H1 (cell line): Measurements from ENCODE around the gene PRPF31. TPM values are rescaled to one million over a fixed set of nuclear protein-coding genes. Genes with fewer than 3 reads are reported as not detected.

ENCODE experiments used
- CTCF ChIA-PET: fragments of 300-600 bp; sonication (Branson Sonifier 250); formaldehyde crosslinking; loops from one replicate; lab custom pipeline; 2021; ENCODE audit not compliant: partially characterized antibody; lab: Charles Lee
- POLR2A ChIA-PET: fragments of 300-600 bp; sonication (Branson Sonifier 250); formaldehyde crosslinking; loops from one replicate; lab custom pipeline; 2021; ENCODE audit warnings: inconsistent platforms; ENCODE audit not compliant: partially characterized antibody; lab: Charles Lee
- DNase-seq, 2 experiments: peaks; one replicate each; pipeline versions ENCODE4 v3.0.0 to v3.0.0-alpha.2; 2010 to 2022; ENCODE audit warnings: low spot score in 2 of 2, low read depth in 1 of 2, mixed read lengths in 1 of 2
- FAIRE-seq: peaks from 2 replicates; lab custom pipeline; 2011; peaks lifted over from hg19 to GRCh38; lab: Jason Lieb, UNC
- H2AFZ ChIP-seq: 2 replicates; pipeline ENCODE4 v1.8.1; 2012; ENCODE audit warnings: low read length, inconsistent platforms
- H2AK5ac ChIP-seq: 2 replicates; pipeline ENCODE4 v1.6.1; 2013; ENCODE audit warnings: low read depth, low read length
- H2BK120ac ChIP-seq: replicated peaks from 2 replicates; pipeline ENCODE3; 2013; ENCODE audit warnings: low read depth, low read length, inconsistent platforms
- H2BK12ac ChIP-seq: 2 replicates; pipeline ENCODE4 v1.6.1; 2013; ENCODE audit warnings: low read depth, low read length
- H2BK15ac ChIP-seq: 2 replicates; pipeline ENCODE4 v1.6.1; 2013; ENCODE audit warnings: low read length
- H2BK20ac ChIP-seq: 2 replicates; pipeline ENCODE4 v1.6.1; 2013; ENCODE audit warnings: low read length
- H2BK5ac ChIP-seq: 2 replicates; pipeline ENCODE4 v1.6.1; 2013; ENCODE audit warnings: low read depth, low read length
- H3K14ac ChIP-seq: 2 replicates; pipeline ENCODE4 v1.6.1; 2013; ENCODE audit warnings: inconsistent platforms; ENCODE audit not compliant: insufficient read length
- H3K18ac ChIP-seq: 2 replicates; pipeline ENCODE4 v1.6.1; 2013; ENCODE audit warnings: low read length; ENCODE audit errors: extremely low read depth
- H3K23ac ChIP-seq: 2 replicates; pipeline ENCODE4 v1.6.1; 2013; ENCODE audit warnings: inconsistent platforms; ENCODE audit not compliant: insufficient read length
- H3K23me2 ChIP-seq: 2 replicates; pipeline ENCODE4 v1.6.1; 2013; ENCODE audit warnings: low read depth, low read length
- H3K27ac ChIP-seq: 2 replicates; pipeline ENCODE4 v1.6.1; 2011; ENCODE audit warnings: low read depth, low read length, inconsistent platforms
- H3K27me3 ChIP-seq, 4 experiments: replicated peaks in 1 of 4; 1 replicate in 1 of 4; 2 replicates in 3 of 4; pipeline versions ENCODE4 v1.6.1 to v1.8.1; 2011 to 2013; ENCODE audit warnings: low read length in 3 of 4, mild to moderate bottlenecking in 3 of 4, inconsistent platforms in 2 of 4, mixed read lengths in 2 of 4, moderate library complexity in 1 of 4; ENCODE audit not compliant: control insufficient read depth in 3 of 4, insufficient read depth in 3 of 4; ENCODE audit errors: extremely low read depth in 1 of 4
- H3K36me3 ChIP-seq, 4 experiments: 2 replicates each; pipeline versions ENCODE4 v1.6.1 to v1.8.1; 2011 to 2013; ENCODE audit warnings: mild to moderate bottlenecking in 4 of 4, low read length in 3 of 4, moderate library complexity in 2 of 4, control low read depth in 1 of 4, inconsistent platforms in 1 of 4; ENCODE audit not compliant: insufficient read depth in 4 of 4, control insufficient read depth in 2 of 4
- H3K4ac ChIP-seq: replicated peaks from 2 replicates; pipeline ENCODE3; 2013; ENCODE audit warnings: low read length, low read depth, mixed read lengths, inconsistent platforms; ENCODE audit not compliant: insufficient read length
- H3K4me1 ChIP-seq, 4 experiments: replicated peaks in 1 of 4; 1 replicate in 1 of 4; 2 replicates in 3 of 4; pipeline versions ENCODE4 v1.6.1 to v1.8.1; 2011 to 2013; ENCODE audit warnings: low read length in 3 of 4, inconsistent platforms in 2 of 4, mixed read lengths in 1 of 4; ENCODE audit not compliant: insufficient read depth in 4 of 4, control insufficient read depth in 3 of 4
- H3K4me2 ChIP-seq, 2 experiments: 2 replicates each; pipeline versions ENCODE4 v1.6.1 to v1.8.1; 2011 to 2013; ENCODE audit warnings: low read depth in 2 of 2, low read length in 2 of 2, control low read depth in 1 of 2, inconsistent platforms in 1 of 2, mild to moderate bottlenecking in 1 of 2; ENCODE audit not compliant: insufficient read depth in 1 of 2
- H3K4me3 ChIP-seq, 4 experiments: fragments of 200-600, 300-600 bp in 1 of 4; sonication (generic), shearing (Covaris generic), sonication (Bioruptor Twin) in 1 of 4; 2 replicates each; pipeline versions ENCODE4 v1.5.1 to v1.8.1; 2011 to 2016; ENCODE audit warnings: low read length in 4 of 4, low read depth in 3 of 4, control low read depth in 2 of 4, inconsistent platforms in 2 of 4, mild to moderate bottlenecking in 2 of 4, mixed read lengths in 1 of 4, moderate library complexity in 1 of 4; ENCODE audit not compliant: insufficient read depth in 2 of 4; ENCODE audit errors: extremely low read depth in 1 of 4
- H3K56ac ChIP-seq: replicated peaks from 2 replicates; pipeline ENCODE3; 2013; ENCODE audit warnings: low read depth, mild to moderate bottlenecking, mixed read lengths, low read length, inconsistent platforms; ENCODE audit not compliant: insufficient read length
- H3K79me1 ChIP-seq: 2 replicates; pipeline ENCODE4 v1.6.1; 2013; ENCODE audit warnings: low read depth, low read length, control low read depth
- H3K79me2 ChIP-seq, 2 experiments: 2 replicates each; pipeline versions ENCODE4 v1.6.1 to v1.8.1; 2012 to 2013; ENCODE audit warnings: low read length in 2 of 2, mild to moderate bottlenecking in 2 of 2, inconsistent platforms in 1 of 2; ENCODE audit not compliant: insufficient read depth in 2 of 2, control insufficient read depth in 1 of 2
- H3K9ac ChIP-seq, 4 experiments: replicated peaks in 1 of 4; 1 replicate in 1 of 4; 2 replicates in 3 of 4; pipeline versions ENCODE4 v1.6.1 to v1.8.1; 2011 to 2013; ENCODE audit warnings: low read depth in 3 of 4, low read length in 3 of 4, control low read depth in 2 of 4, mild to moderate bottlenecking in 2 of 4, moderate library complexity in 2 of 4, inconsistent platforms in 1 of 4; ENCODE audit errors: extremely low read depth in 1 of 4
- H3K9me3 ChIP-seq, 2 experiments: 2 replicates each; pipeline versions ENCODE4 v1.6.1 to v1.8.1; 2012 to 2013; ENCODE audit warnings: mild to moderate bottlenecking in 2 of 2, moderate library complexity in 2 of 2, control low read depth in 1 of 2, inconsistent platforms in 1 of 2, low read depth in 1 of 2, low read length in 1 of 2, mixed read lengths in 1 of 2; ENCODE audit not compliant: insufficient read depth in 2 of 2
- H4K20me1 ChIP-seq, 2 experiments: replicated peaks in 1 of 2; 2 replicates each; pipeline versions ENCODE3 to v1.8.1; 2011 to 2013; ENCODE audit warnings: inconsistent platforms in 2 of 2, low read length in 2 of 2, mild to moderate bottlenecking in 1 of 2; ENCODE audit not compliant: insufficient read depth in 2 of 2, control insufficient read depth in 1 of 2
- H4K5ac ChIP-seq: 2 replicates; pipeline ENCODE4 v1.6.1; 2013; ENCODE audit warnings: low read length, low read depth, mixed read lengths, inconsistent platforms; ENCODE audit not compliant: insufficient read length
- H4K8ac ChIP-seq: 2 replicates; pipeline ENCODE4 v1.8.0; 2013; ENCODE audit warnings: mild to moderate bottlenecking, moderate library complexity, low read length, inconsistent platforms; ENCODE audit not compliant: insufficient read depth; ENCODE audit errors: extremely low read depth
- H4K91ac ChIP-seq: replicated peaks from 2 replicates; pipeline ENCODE3; 2013; ENCODE audit warnings: low read length, mixed read lengths, inconsistent platforms; ENCODE audit not compliant: insufficient read length
- GABPA ChIP-seq: IDR thresholded peaks from 2 replicates; pipeline ENCODE4 v1.6.1; 2011; ENCODE audit warnings: mild to moderate bottlenecking, low read length, moderate library complexity, borderline replicate concordance; ENCODE audit not compliant: insufficient read depth
- GTF2F1 ChIP-seq: IDR thresholded peaks from 2 replicates; pipeline ENCODE4 v1.6.1; 2012; ENCODE audit warnings: low read depth, low read length, improper control_type of control experiment, borderline replicate concordance
- TAF7 ChIP-seq: optimal IDR thresholded peaks from 2 replicates; pipeline ENCODE3; 2011; ENCODE audit warnings: low read depth, mild to moderate bottlenecking, inconsistent platforms, low read length, moderate library complexity, borderline replicate concordance
- WGBS, 2 experiments: shearing (Covaris generic) in 1 of 2; methylation state at CpG; one replicate each; pipeline versions ENCODE4 v1.1.6 to v1.1.7; 2013 to 2015; ENCODE audit warnings: low lambda C conversion rate in 2 of 2, mixed read lengths in 2 of 2, inconsistent platforms in 1 of 2, low coverage in 1 of 2, missing lambda C conversion rate in 1 of 2; ENCODE audit not compliant: insufficient replicate concordance in 2 of 2, insufficient coverage in 1 of 2, insufficient read length in 1 of 2; ENCODE audit errors: extremely low coverage in 1 of 2, missing lambda C conversion rate in 1 of 2; 5-methylcytosine and 5-hydroxymethylcytosine counted together
- polyA plus RNA-seq, 7 experiments: library from polyadenylated mRNA; depleted of rRNA in 3 of 7; stranded (reverse) in 5 of 7; unstranded in 2 of 7; fragments of >200 nt in 5 of 7; fragments of 200-250 nt in 2 of 7; gene quantifications; 1 replicate in 5 of 7; 2 replicates in 1 of 7; 4 replicates in 1 of 7; pipeline versions ENCODE4 v1.2.1 to v1.2.3, GENCODE V29; 2011 to 2013; ENCODE audit warnings: missing spikeins in 2 of 7, mixed read lengths in 2 of 7
- total RNA-seq: library from RNA; stranded (reverse); fragmentation: NEBNext Ultra II Directional; extraction: Animal tissue kit (Norgen Biotek cat#: 25700); gene quantifications from 2 replicates; pipeline ENCODE4 v1.2.1, GENCODE V29; 2021

PRPF31 gene
- total and polyA plus RNA-seq, 2 of the 8 experiments (the other 6 are each of a cell fraction or from before 2014, with no cell fraction given), result 51.1 to 97.4 TPM

DNA sequence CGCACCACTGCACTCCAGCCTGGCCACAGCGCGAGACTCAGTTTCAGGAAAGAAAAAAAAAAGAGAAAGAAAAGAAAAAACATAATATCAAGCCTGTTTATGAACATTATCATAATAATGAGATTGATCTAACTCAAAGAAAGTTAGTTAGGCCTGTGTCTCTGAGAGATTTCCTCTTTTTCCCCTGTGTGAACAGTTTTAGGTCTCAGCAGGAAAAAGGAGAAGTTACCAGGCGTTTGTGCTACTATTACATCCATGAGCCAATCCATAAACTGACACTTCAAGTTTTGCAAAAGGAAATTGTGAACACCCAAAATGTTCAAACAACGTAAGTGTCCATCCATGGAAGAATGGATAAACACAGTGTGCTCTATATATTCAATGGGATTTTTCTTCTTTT is 38.2 kb upstream of the PRPF31 start:
- Histone ChIP-seq H3K14ac (no peak overlapping the region), H3K4ac (no peak overlapping the region), H3K23ac (no peak overlapping the region), H2BK5ac (no peak overlapping the region), H3K9me3 (peaks cover 4 to 6% of the 10 kb centered on the region in 2 experiments; a peak in 3 of 4 replicates), H3K27ac (no peak overlapping the region), H3K18ac (no peak overlapping the region), H2BK15ac (no peak overlapping the region), H4K20me1 (no peaks in the 10 kb centered on the region), H3K79me1 (no peaks in the 10 kb centered on the region), H2BK20ac (no peak overlapping the region), H4K8ac (no peak overlapping the region), H4K5ac (no peak overlapping the region), H3K27me3 (no peaks in the 10 kb centered on the region), H3K56ac (no peak overlapping the region), H2AK5ac (no peak overlapping the region), H4K91ac (no peak overlapping the region), H2BK120ac (no peak overlapping the region), H3K4me2 (no peak overlapping the region), H3K4me3 (no peak overlapping the region), H2BK12ac (no peak overlapping the region), H3K79me2 (no peaks in the 10 kb centered on the region), H3K4me1 (no peaks in the 10 kb centered on the region), H3K9ac (no peak overlapping the region), H3K23me2 (no peaks in the 10 kb centered on the region), H2AFZ (no peak overlapping the region), H3K36me3 (no peaks in the 10 kb centered on the region)
- ChIA-PET CTCF (interaction anchor here (1.2 kb wide), 1 partner anchor 14 kb away, joined by 3 read pairs; the partner anchor contains the start of gene VSTM1), POLR2A (interaction anchor here (1.5 kb wide), 1 partner anchor 18 kb away, joined by 3 read pairs; no protein-coding TSS in a partner anchor)
- 90% methylated on average over 5 of the region's 5 CpGs; no CpG with 5 or more reads in 1 of the 2 experiments for WGBS, 2 experiments
- DNase-seq, result no peak
- FAIRE-seq, result no peak
- TF ChIP-seq GTF2F1, result no peak
- TF ChIP-seq GABPA, result no peak
- no peak for TF ChIP-seq TAF7
